Kidney epithelial cell (primary cell): ENCODE measurements around the gene PTPRR. TPM values are rescaled to one million over a fixed set of nuclear protein-coding genes. Genes with fewer than 3 reads are reported as not detected.
A peak's percentile ranks its signal among the peaks of the same experiment; 100 is the strongest.

Experiments
- DNase-seq: peaks from one replicate; pipeline ENCODE4 v3.0.0-alpha.2; 2010; ENCODE audit warnings: low read depth
- H3K27me3 ChIP-seq: 2 replicates; pipeline ENCODE4 v1.6.0; 2011; ENCODE audit warnings: low read length; ENCODE audit not compliant: control insufficient read depth, insufficient read depth
- H3K36me3 ChIP-seq: 2 replicates; pipeline ENCODE4 v1.5.1; 2011; ENCODE audit warnings: low read length; ENCODE audit not compliant: control insufficient read depth, insufficient read depth
- H3K4me3 ChIP-seq: 2 replicates; pipeline ENCODE4 v1.5.1; 2011; ENCODE audit warnings: low read depth, mild to moderate bottlenecking, control low read depth, low read length
- total RNA-seq: library from RNA; depleted of rRNA; stranded (reverse); fragments of >200 nt; gene quantifications from 2 replicates; pipeline ENCODE4 v1.2.3, GENCODE V29; 2015
- TF ChIP-seq, protein P1 (sequence below): IDR thresholded peaks from 2 replicates; pipeline ENCODE4 v1.5.1; 2011; ENCODE audit warnings: mild to moderate bottlenecking, moderate library complexity, low read length, control low read depth, inconsistent platforms; ENCODE audit not compliant: insufficient read depth, poor library complexity, severe bottlenecking

Gene PTPRR
- total RNA-seq, 1 donor from 2014 or later, result 2.3 TPM

DNA sequence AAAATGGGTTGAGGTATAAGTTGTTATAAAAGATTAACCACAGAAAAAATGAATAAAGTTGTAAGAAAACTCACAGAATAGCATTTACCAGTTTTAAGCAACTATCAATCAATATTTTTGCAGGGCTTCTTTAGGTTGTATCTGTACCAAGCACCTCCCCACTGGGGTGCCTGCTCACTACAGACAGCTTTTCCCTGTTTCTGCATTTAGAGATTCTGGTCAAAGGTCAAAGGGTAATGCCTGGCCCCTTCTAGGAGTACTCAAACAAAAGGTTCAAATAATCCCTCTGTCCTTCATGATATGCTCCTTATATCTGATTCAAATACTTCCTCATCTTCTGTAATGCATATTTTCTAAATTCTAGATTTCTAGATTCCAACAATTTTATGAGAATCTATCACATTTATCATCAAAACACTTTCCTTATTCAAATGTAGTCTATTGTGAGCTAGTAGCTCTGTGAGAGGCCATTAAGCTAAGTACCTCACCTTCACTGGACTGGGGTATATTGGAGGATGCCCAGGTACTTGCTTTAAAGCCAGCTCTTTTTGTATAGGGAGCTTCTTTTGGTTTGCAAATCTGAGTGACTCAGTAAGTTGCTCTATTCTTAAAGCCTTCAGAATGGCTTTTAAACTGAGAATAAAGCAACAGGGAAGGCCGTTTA, 162.6 kb downstream of the PTPRR start:
- TF ChIP-seq, protein P1, sequence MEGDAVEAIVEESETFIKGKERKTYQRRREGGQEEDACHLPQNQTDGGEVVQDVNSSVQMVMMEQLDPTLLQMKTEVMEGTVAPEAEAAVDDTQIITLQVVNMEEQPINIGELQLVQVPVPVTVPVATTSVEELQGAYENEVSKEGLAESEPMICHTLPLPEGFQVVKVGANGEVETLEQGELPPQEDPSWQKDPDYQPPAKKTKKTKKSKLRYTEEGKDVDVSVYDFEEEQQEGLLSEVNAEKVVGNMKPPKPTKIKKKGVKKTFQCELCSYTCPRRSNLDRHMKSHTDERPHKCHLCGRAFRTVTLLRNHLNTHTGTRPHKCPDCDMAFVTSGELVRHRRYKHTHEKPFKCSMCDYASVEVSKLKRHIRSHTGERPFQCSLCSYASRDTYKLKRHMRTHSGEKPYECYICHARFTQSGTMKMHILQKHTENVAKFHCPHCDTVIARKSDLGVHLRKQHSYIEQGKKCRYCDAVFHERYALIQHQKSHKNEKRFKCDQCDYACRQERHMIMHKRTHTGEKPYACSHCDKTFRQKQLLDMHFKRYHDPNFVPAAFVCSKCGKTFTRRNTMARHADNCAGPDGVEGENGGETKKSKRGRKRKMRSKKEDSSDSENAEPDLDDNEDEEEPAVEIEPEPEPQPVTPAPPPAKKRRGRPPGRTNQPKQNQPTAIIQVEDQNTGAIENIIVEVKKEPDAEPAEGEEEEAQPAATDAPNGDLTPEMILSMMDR, result no peak

DNA sequence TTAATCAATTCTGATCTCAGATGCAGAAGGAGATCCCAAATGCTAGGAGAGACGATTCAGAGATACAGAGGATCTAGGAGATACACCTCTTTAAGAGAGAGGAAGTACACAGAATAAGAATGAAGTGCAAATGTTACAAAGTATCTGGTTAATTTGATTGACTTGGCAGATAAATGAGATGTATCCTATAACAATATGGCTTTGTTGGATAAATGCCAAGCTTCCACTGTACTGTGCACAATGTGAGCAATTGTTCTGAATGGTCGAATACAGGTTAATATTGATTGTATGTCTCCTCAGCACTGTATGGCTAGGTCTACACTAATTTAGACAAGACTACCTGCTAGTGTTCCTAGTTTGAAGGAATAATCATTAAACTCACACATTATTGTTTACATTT, 163.7 kb downstream of the PTPRR start:
- Histone ChIP-seq H3K36me3 (no peaks in the 10 kb centered on the region), H3K27me3 (no peaks in the 10 kb centered on the region), H3K4me3 (no peak overlapping the region)
- DNase-seq, result no peak
- TF ChIP-seq, protein P1, result no peak

More for the DNA sequence above, 162.6 kb downstream of the PTPRR start:
- Histone ChIP-seq H3K36me3 (no peaks in the 10 kb centered on the region), H3K27me3 (no peaks in the 10 kb centered on the region), H3K4me3 (no peak overlapping the region)
- no peak for DNase-seq

DNA sequence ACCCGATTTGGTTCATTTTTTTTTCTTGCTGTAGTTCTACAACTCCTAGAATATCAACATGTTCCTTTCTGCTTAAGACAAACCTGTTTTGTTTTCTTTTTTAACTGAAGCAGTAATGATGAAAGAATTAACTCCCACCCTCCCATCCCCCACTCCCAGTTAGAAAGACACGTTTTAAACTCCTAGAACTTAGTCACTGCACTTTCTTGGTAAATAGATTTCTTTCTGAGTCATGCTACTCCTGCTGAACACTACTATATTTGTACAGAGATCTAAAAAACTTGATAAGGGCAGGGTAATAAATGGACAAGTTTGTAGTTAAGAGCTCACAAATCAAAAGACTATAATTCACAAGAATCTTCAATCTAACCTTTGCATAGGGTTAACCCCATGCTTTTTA, 164.4 kb downstream of the PTPRR start:
- H3K27me3 ChIP-seq, result no peaks in the 10 kb centered on the region
- no peak overlapping the region for H3K4me3 ChIP-seq
- TF ChIP-seq, protein P1, result no peak
- H3K36me3 ChIP-seq, result no peaks in the 10 kb centered on the region
- DNase-seq, result peak; percentile 68

DNA sequence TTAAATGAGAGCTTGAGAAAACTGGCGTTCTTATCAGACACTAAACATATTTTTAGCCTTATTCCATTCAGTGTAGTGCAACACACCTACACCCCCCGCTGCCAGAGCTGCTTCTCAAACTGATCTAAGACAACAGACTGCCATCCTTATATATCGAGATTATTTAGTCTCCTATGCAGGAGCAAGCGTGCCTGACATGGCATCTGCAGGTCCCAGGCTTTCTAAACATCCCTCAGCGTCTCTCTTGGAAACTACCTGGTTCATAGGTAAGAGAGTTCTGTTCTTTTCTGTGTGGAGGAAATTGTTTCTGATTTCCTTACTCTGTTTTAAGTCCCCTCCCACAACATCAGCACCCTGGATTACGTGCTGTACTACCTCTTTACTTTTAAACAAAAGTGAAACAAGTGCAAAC, 166.2 kb downstream of the PTPRR start:
- no peak overlapping the region for H3K4me3 ChIP-seq
- H3K27me3 ChIP-seq, result no peaks in the 10 kb centered on the region
- no peaks in the 10 kb centered on the region for H3K36me3 ChIP-seq
- DNase-seq, result no peak
- TF ChIP-seq, protein P1, result no peak

DNA sequence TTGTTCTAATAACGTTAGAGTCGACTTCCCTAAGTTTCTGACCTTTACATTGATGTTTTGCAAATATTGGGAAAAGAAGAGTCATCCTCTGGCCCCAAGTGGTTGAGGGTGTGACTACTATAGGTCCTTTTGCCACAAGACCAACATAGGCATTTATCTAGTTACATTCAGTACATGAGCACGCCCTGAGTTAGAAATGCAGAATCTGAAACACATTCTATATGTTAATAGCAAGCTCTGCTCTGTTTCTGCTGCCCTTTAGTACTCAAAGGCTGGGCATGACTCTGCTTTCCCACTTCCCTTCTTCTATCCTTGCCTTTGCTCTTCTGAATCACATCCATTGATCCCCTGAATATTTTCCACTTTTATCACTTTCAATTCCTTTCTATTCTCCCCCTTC, 168.2 kb downstream of the PTPRR start:
- TF ChIP-seq, protein P1, result no peak
- Histone ChIP-seq H3K27me3 (no peaks in the 10 kb centered on the region), H3K4me3 (no peak overlapping the region), H3K36me3 (no peaks in the 10 kb centered on the region)
- DNase-seq, result no peak

DNA sequence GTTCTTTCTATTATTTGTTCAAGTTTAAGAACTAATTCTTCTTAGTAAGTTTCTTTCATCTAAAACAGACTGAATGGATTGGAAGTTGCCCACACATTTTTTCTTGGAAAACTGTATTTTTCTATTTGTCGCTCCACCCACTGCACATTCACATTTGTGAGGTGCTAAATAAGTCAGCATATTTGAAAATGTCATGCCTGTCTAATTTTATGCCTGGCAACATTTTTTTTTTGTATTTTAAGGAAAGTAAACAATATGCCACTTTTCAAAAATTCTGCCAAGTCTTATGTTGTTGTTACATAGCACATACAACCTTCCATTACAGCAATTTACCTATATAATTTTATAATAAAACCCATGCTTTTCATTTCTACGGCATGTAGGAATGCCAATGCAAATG, 170.6 kb downstream of the PTPRR start:
- TF ChIP-seq, protein P1, result no peak
- H3K27me3 ChIP-seq, result no peaks in the 10 kb centered on the region
- no peak overlapping the region for H3K4me3 ChIP-seq
- DNase-seq, result no peak
- H3K36me3 ChIP-seq, result no peaks in the 10 kb centered on the region
